Measurements from ENCODE around the gene IL6R.

DNA sequence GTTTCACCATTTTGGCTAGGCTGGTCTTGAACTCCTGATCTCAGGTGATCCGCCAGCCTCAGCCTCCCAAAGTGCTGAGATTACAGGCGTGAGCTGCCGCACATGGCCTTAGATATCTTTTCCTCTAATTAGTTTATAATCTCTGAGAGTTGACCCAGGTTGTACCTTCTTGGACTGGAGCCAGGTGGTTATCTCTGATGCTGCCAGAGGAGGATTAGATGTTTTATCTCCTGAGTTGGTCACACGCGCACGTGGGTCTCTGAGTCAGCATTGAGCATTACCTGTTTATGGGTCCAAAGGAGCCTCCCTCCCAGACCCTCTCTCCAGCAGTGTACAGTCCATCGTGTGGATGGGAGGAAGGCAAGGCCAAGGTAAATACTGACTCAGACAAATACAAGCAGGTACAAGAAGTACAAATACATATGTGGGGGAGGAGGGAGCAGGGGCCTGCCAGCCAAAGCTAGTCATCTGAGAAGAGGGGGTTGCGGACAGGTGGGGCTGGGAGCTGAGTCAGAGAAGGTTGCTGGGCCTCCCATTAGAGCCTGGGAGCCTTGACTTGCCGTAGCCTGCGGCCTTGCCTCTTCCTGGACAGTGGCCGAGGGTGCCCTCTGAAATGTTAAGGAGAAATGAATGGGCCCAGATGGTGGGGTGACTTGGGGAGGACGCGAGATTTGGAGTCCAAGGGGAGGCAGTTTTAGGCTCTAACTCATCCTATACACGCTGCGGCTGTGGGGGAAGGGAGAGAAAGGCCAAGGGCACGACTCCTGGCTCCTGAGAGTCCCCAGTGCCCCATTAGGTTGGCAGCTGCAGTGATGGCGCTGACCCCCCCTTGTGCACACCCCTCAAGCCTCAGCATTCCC is 13.1 kb downstream of the IL6R start:
- TF ChIP-seq, protein P1, sequence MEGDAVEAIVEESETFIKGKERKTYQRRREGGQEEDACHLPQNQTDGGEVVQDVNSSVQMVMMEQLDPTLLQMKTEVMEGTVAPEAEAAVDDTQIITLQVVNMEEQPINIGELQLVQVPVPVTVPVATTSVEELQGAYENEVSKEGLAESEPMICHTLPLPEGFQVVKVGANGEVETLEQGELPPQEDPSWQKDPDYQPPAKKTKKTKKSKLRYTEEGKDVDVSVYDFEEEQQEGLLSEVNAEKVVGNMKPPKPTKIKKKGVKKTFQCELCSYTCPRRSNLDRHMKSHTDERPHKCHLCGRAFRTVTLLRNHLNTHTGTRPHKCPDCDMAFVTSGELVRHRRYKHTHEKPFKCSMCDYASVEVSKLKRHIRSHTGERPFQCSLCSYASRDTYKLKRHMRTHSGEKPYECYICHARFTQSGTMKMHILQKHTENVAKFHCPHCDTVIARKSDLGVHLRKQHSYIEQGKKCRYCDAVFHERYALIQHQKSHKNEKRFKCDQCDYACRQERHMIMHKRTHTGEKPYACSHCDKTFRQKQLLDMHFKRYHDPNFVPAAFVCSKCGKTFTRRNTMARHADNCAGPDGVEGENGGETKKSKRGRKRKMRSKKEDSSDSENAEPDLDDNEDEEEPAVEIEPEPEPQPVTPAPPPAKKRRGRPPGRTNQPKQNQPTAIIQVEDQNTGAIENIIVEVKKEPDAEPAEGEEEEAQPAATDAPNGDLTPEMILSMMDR (IDR thresholded peaks at IDR 0.05) = no peak
- no peak for TF ChIP-seq EZH2 (IDR thresholded peaks at IDR 0.05; ENCODE audit: borderline replicate concordance, insufficient read depth, low read depth, low read length, poor library complexity, severe bottlenecking)

All from B cell (primary cell).